ENCODE results near the gene TNNI3K.

The TNNI3K gene

DNA sequence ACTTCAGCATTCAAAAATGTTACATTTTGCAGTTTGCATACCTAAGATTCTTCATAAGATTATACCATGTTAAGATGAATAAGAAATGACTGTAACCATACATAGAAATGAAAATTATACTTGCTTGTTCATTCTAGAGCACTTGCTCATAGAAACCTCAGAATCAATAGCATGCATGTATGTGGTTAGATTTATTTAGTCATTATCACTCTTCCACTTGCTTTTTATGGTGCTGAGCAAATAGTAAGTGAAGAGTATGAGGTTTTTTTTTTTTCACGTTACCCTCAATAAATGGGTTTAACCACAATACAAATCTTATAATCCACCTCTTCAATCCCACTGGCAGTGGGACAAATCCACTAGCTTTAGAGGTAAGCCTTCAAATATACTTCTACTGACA is 192.5 kb downstream of the TNNI3K start:
- TF ChIP-seq, protein P1, sequence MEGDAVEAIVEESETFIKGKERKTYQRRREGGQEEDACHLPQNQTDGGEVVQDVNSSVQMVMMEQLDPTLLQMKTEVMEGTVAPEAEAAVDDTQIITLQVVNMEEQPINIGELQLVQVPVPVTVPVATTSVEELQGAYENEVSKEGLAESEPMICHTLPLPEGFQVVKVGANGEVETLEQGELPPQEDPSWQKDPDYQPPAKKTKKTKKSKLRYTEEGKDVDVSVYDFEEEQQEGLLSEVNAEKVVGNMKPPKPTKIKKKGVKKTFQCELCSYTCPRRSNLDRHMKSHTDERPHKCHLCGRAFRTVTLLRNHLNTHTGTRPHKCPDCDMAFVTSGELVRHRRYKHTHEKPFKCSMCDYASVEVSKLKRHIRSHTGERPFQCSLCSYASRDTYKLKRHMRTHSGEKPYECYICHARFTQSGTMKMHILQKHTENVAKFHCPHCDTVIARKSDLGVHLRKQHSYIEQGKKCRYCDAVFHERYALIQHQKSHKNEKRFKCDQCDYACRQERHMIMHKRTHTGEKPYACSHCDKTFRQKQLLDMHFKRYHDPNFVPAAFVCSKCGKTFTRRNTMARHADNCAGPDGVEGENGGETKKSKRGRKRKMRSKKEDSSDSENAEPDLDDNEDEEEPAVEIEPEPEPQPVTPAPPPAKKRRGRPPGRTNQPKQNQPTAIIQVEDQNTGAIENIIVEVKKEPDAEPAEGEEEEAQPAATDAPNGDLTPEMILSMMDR (IDR thresholded peaks at IDR 0.05) = no peak

DNA sequence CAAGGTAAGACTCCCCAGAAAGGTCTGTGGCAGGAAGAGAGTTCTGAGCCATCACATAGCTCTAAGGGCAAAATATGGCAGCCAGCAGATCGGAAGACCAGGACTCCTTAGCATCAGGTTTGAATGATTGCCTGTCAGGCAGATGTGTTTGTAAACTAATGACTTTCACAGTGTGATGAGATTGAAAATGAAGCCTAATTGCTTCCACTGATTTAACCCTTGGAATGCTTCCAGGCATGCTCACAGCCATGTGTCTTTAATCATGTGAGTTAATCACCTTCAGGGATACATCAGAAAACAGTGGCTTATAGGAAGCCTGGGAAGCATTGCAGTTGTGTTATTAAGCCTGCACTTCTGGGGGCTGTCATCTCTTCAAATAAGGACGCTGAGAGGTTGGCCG is 194.4 kb downstream of the TNNI3K start:
- TF ChIP-seq, protein P1 (IDR thresholded peaks at IDR 0.05) = no peak

DNA sequence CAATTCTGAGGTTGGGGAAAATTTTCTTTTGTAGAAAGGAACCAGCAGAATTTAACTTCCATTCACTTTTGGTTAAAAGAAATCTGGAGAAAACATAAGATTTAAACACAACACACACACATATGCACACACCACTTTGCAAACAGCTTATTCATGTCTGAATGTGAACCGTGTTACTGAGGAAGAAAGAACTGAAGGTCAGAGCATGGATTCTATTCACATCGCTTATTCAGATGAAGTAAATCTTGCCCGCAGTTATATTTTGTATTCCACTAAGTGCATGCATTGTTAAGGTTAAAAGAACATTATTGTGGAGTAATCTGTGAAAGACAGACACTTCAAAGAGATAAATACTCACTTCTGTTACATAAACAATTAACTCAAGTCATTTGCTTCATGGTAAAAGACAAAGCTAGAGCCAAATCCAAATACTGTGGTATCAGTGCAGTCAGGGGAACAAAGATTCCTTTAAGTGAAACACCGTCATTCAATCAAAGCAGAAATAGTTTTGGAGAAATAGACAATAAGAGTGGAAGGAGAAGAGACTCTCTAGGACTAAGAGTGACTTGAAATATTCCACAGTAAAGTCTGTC is 195.3 kb downstream of the TNNI3K start:
- TF ChIP-seq, protein P1 (IDR thresholded peaks at IDR 0.05) = no peak

DNA sequence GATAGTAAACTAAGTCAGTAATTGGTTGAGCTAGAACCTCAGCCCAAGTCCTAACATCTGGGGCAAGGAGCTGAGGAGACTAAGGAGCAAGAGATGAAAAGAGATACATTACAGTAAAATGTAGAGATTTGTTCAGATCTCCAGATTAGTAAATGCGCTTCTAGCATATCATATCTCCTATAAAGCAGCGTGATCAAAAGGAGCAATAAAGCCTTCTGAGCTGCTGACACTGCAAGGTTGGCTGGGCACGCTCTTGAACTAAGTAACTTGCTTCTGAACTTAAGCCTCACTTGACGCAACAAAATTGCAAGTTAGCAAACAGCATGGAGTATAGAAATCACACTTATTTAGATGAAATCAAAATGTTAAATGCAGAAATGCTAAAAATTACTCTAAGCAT is 196.3 kb downstream of the TNNI3K start:
- TF ChIP-seq, protein P1 (IDR thresholded peaks at IDR 0.05) = no peak

DNA sequence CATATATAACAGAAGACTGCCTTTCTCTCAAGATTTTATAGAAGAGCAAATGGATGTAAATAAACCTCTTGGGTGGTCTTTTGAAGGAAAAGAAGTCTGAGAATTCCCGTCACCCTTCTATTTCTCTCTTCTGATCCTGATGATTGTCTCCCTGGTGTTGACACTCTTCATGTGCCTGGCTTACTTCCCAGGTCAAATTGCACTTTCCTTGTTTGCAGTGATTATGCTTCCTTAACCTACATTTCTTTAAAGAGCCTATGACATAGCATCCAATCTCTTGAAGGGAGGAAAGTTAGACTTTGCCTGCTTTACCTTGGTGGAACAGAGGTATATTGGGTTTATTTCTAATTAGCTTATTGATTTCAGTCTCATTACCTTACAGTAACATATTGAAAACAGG is 197.1 kb downstream of the TNNI3K start:
- TF ChIP-seq, protein P1 (IDR thresholded peaks at IDR 0.05) = no peak

DNA sequence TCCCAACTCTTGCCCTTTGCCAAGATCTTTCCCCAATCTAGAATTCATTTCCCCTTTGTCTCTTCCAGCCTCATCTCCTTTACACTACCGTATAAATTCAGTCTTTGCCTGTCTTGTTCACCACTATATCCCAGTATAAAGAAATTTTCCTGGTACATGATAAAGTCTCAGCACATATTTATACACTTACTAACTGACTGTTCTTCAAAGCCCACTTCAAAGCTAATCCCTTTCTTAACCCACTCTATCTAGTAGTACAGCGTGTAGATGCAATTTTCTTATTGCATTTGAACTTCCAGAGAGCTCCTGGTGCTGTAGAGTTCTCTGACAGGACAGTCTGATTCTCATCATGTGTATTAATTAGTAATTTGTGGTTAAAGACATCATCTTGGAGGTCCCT is 199.1 kb downstream of the TNNI3K start:
- TF ChIP-seq, protein P1 (IDR thresholded peaks at IDR 0.05) = no peak

DNA sequence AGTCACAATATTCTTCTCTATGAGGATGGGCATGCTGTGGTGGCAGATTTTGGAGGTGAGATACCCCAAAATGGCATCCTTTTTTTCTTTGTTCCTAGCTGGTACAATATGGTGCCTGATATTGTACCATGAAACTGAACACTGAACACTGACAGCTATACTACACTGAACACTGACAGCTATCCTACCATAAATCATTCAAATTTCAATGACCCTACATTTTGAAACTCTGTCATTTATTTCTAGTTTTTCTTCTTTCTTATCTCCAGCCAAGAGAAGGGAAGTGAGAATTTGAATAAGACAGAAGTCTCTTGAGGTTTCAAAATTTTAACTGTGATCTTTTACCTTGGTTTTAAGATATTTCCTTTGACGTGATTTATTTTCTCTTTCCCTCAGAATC is 200.9 kb downstream of the TNNI3K start:
- TF ChIP-seq, protein P1 (IDR thresholded peaks at IDR 0.05) = no peak

DNA sequence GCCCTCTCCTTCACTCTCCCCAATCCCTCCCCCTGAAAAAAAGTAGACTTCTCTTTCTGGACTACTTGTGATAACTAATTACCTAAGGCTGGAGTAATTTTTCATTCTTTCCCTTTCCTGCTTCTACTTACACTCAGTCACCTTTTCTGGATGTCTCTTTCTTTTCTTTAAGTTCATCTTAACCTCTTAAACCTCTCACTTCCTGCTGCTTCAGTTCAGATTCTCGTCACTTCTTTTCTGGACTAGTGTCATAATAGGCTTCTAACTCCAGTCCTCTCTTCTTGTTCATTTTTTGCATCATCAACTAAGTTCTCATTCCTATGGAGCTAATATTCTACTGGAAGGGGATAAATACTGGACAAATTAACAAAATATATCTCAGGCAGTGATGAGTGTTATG is 201.8 kb downstream of the TNNI3K start:
- TF ChIP-seq, protein P1 (IDR thresholded peaks at IDR 0.05) = no peak
